Loucy (cell line): ENCODE data around the gene TCN2.

Source experiments
- H2AFZ ChIP-seq: fragments of 200-600 bp; sonication (generic); 2 replicates; pipeline ENCODE4 v1.6.0; 2016; ENCODE audit warnings: antibody characterized with exemption, mild to moderate bottlenecking, low read length, moderate library complexity
- H3F3A ChIP-seq: fragments of 200-600 bp; 2 replicates; pipeline ENCODE4 v1.6.0; 2016; ENCODE audit warnings: antibody characterized with exemption, low read depth, mild to moderate bottlenecking
- H3K27me3 ChIP-seq: fragments of 200-600 bp; sonication (generic); 2 replicates; pipeline ENCODE4 v1.6.1; 2014; ENCODE audit warnings: low read length, mild to moderate bottlenecking; ENCODE audit not compliant: insufficient read depth, poor library complexity, severe bottlenecking
- H3K36me3 ChIP-seq: fragments of 200-600 bp; sonication (generic); 2 replicates; pipeline ENCODE4 v1.6.1; 2016; ENCODE audit warnings: low read length; ENCODE audit not compliant: insufficient read depth
- H3K4me1 ChIP-seq: fragments of 200-600 bp; sonication (generic); 2 replicates; pipeline ENCODE4 v1.5.1; 2014; ENCODE audit warnings: low read length, mild to moderate bottlenecking; ENCODE audit not compliant: insufficient read depth, poor library complexity, severe bottlenecking
- H3K4me2 ChIP-seq: fragments of 200-600 bp; sonication (generic); 2 replicates; pipeline ENCODE4 v1.6.0; 2014; ENCODE audit warnings: antibody characterized with exemption, low read length, low read depth, mild to moderate bottlenecking; ENCODE audit not compliant: poor library complexity, severe bottlenecking
- H3K4me3 ChIP-seq: fragments of 200-600 bp; sonication (generic); 2 replicates; pipeline ENCODE4 v1.5.1; 2014; ENCODE audit warnings: low read length, mild to moderate bottlenecking, mixed read lengths; ENCODE audit not compliant: poor library complexity, severe bottlenecking
- H3K79me2 ChIP-seq: fragments of 200-600 bp; sonication (generic); 2 replicates; pipeline ENCODE4 v1.6.1; 2014; ENCODE audit warnings: low read length; ENCODE audit not compliant: insufficient read depth
- H3K9ac ChIP-seq: fragments of 200-600 bp; sonication (generic); 2 replicates; pipeline ENCODE4 v1.6.0; 2014; ENCODE audit warnings: mild to moderate bottlenecking, low read depth, low read length, moderate library complexity; ENCODE audit not compliant: poor library complexity, severe bottlenecking
- H3K9me2 ChIP-seq: fragments of 200-600 bp; sonication (generic); replicated peaks from 2 replicates; pipeline ENCODE4 v1.6.1; 2016; ENCODE audit warnings: low read depth, low read length, mixed read lengths
- H3K9me3 ChIP-seq: fragments of 200-600 bp; sonication (generic); 2 replicates; pipeline ENCODE4 v1.6.1; 2014; ENCODE audit warnings: mild to moderate bottlenecking, antibody characterized with exemption, low read length, low read depth; ENCODE audit not compliant: insufficient read depth
- H4K20me1 ChIP-seq: fragments of 200-600 bp; sonication (generic); 2 replicates; pipeline ENCODE4 v1.6.0; 2014; ENCODE audit warnings: antibody characterized with exemption, low read length, mild to moderate bottlenecking; ENCODE audit not compliant: insufficient read depth, poor library complexity, severe bottlenecking
- CTCF ChIP-seq: fragments of 200-600 bp; sonication (generic); conservative IDR thresholded peaks from 2 replicates; pipeline ENCODE4 v1.5.1; 2014; ENCODE audit warnings: mild to moderate bottlenecking, antibody characterized with exemption, low read length
- EZH2phosphoT487 ChIP-seq: fragments of 200-600 bp; IDR thresholded peaks from 2 replicates; pipeline ENCODE4 v1.6.1; 2018; ENCODE audit warnings: antibody characterized with exemption, mild to moderate bottlenecking, moderate library complexity, borderline replicate concordance

The TCN2 gene

GRCh38 chr22:30574095-30574981 lies 32.6 kb upstream of the TCN2 start, which contains the start of gene GAL3ST1:
Gene GAL3ST1 (minus strand): TSS chr22:30574665. CDS start chr22:30557392, 17,273 bp downstream.
- no peak within 1 kb of the TSS for H3K4me2 ChIP-seq
- no peaks in the 10 kb centered on the region for H3F3A ChIP-seq
- no peaks in the 10 kb centered on the region for H3K79me2 ChIP-seq
- H2AFZ ChIP-seq: no peak within 1 kb of the TSS
- no peaks in the 10 kb centered on the region for H3K9me2 ChIP-seq
- H3K36me3 ChIP-seq: peaks cover 30% of the 10 kb centered on the region; the same call in 1 of the 2 replicates
- H4K20me1 ChIP-seq: no peaks in the 10 kb centered on the region
- H3K9me3 ChIP-seq: no peaks in the 10 kb centered on the region
- H3K4me1 ChIP-seq: no peaks in the 10 kb centered on the region
- no peak for TF ChIP-seq CTCF
- TF ChIP-seq EZH2phosphoT487: no peak
- no peak within 1 kb of the TSS for H3K4me3 ChIP-seq
- H3K27me3 ChIP-seq: no peaks in the 10 kb centered on the region
- no peak within 1 kb of the TSS for H3K9ac ChIP-seq

- no peak overlapping the region for H3K4me2 ChIP-seq
- H3F3A ChIP-seq: no peaks in the 10 kb centered on the region
- H3K36me3 ChIP-seq: peaks cover 38% of the 10 kb centered on the region; the same call in 1 of the 2 replicates
- no peaks in the 10 kb centered on the region for H3K9me2 ChIP-seq
- H3K27me3 ChIP-seq: no peaks in the 10 kb centered on the region
- H3K79me2 ChIP-seq: no peaks in the 10 kb centered on the region
- H4K20me1 ChIP-seq: no peaks in the 10 kb centered on the region
- no peak overlapping the region for H3K4me3 ChIP-seq
- TF ChIP-seq CTCF: no peak
- TF ChIP-seq EZH2phosphoT487: no peak
- H3K4me1 ChIP-seq: no peaks in the 10 kb centered on the region
- no peaks in the 10 kb centered on the region for H3K9me3 ChIP-seq
- H2AFZ ChIP-seq: no peak overlapping the region
- no peak overlapping the region for H3K9ac ChIP-seq
Measured at GRCh38 chr22:30574997-30575671, 31.8 kb upstream of the TCN2 start.

- Histone ChIP-seq H2AFZ (no peak overlapping the region), H3K4me2 (no peak overlapping the region), H4K20me1 (no peaks in the 10 kb centered on the region), H3K9me3 (no peaks in the 10 kb centered on the region), H3K36me3 (peaks cover 46% of the 10 kb centered on the region; the same call in 1 of the 2 replicates), H3K79me2 (no peaks in the 10 kb centered on the region), H3F3A (no peaks in the 10 kb centered on the region), H3K9me2 (no peaks in the 10 kb centered on the region), H3K9ac (no peak overlapping the region), H3K27me3 (no peaks in the 10 kb centered on the region), H3K4me1 (no peaks in the 10 kb centered on the region), H3K4me3 (no peak overlapping the region)
- no peak for TF ChIP-seq EZH2phosphoT487
- TF ChIP-seq CTCF: no peak
Measured at GRCh38 chr22:30575859-30576258, 31.1 kb upstream of the TCN2 start.
